Measurements from ENCODE around the gene ANO6.

Gene ANO6

GRCh38 chr12:45334396-45334795 is 118.5 kb downstream of the ANO6 start:
- no peak for DNase-seq
- intact Hi-C loops (cut with DNase I) = no loop called here

GRCh38 chr12:45336331-45336730 is 120.4 kb downstream of the ANO6 start:
- intact Hi-C loops (cut with DNase I) = no loop called here
- no peak for DNase-seq

- intact Hi-C loops (cut with DNase I) = no loop called here
- DNase-seq = no peak
Observed at GRCh38 chr12:45336762-45337596, 121.1 kb downstream of the ANO6 start.

GRCh38 chr12:45337835-45338234 is 121.9 kb downstream of the ANO6 start:
- intact Hi-C loops (cut with DNase I) = no loop called here
- DNase-seq = no peak

GRCh38 chr12:45338272-45338671 is 122.4 kb downstream of the ANO6 start:
- DNase-seq = no peak
- intact Hi-C loops (cut with DNase I) = no loop called here

- intact Hi-C loops (cut with DNase I) = no loop called here
- no peak for DNase-seq
Observed at GRCh38 chr12:45339035-45339434, 123.1 kb downstream of the ANO6 start.

GRCh38 chr12:45342171-45342570 is 126.3 kb downstream of the ANO6 start:
- intact Hi-C loops (cut with DNase I) = no loop called here

GRCh38 chr12:45342848-45343247 is 127.0 kb downstream of the ANO6 start:
- no peak for DNase-seq
- intact Hi-C loops (cut with DNase I) = no loop called here

More at GRCh38 chr12:45342171-45342570, 126.3 kb downstream of the ANO6 start:
- no peak for DNase-seq

GRCh38 chr12:45343269-45344051 is 127.6 kb downstream of the ANO6 start:
- no peak for DNase-seq
- intact Hi-C loops (cut with DNase I) = no loop called here

GRCh38 chr12:45348311-45348710 is 132.4 kb downstream of the ANO6 start:
- intact Hi-C loops (cut with DNase I) = no loop called here

GRCh38 chr12:45348986-45349385 is 133.1 kb downstream of the ANO6 start:
- intact Hi-C loops (cut with DNase I) = no loop called here
- DNase-seq = no peak

More at GRCh38 chr12:45348311-45348710, 132.4 kb downstream of the ANO6 start:
- no peak for DNase-seq

GRCh38 chr12:45349916-45350315 is 134.0 kb downstream of the ANO6 start:
- intact Hi-C loops (cut with DNase I) = no loop called here
- DNase-seq = no peak

- DNase-seq = no peak
- intact Hi-C loops (cut with DNase I) = no loop called here
Observed at GRCh38 chr12:45350861-45351260, 135.0 kb downstream of the ANO6 start.

GRCh38 chr12:45351921-45352670 is 136.2 kb downstream of the ANO6 start:
- DNase-seq = no peak
- intact Hi-C loops (cut with DNase I) = no loop called here

GRCh38 chr12:45353944-45354343 is 138.0 kb downstream of the ANO6 start:
- DNase-seq = no peak
- intact Hi-C loops (cut with DNase I) = no loop called here

- DNase-seq = no peak
- intact Hi-C loops (cut with DNase I) = no loop called here
Observed at GRCh38 chr12:45354399-45354798, 138.5 kb downstream of the ANO6 start.

- DNase-seq = no peak
- intact Hi-C loops (cut with DNase I) = no loop called here
Observed at GRCh38 chr12:45355730-45356129, 139.8 kb downstream of the ANO6 start.

GRCh38 chr12:45356822-45357538 is 141.1 kb downstream of the ANO6 start:
- intact Hi-C loops (cut with DNase I) = no loop called here
- no peak for DNase-seq

- intact Hi-C loops (cut with DNase I) = no loop called here
- DNase-seq = no peak
Observed at GRCh38 chr12:45357539-45358417, 141.9 kb downstream of the ANO6 start.

Measured in posterior cingulate gyrus (tissue), 11 donors.